AG20443 (cell line): ENCODE measurements around the gene BCL10.
"Not testable (repeated sequence)": the region's sequence is repeated elsewhere in the genome, so short reads cannot be mapped to it uniquely, and the experiment has no call there.

ENCODE experiments used
- DNase-seq: peaks from one replicate; pipeline ENCODE4 v3.0.0; 2012; ENCODE audit warnings: low spot score, mixed read lengths

The BCL10 gene

GRCh38 chr1:85264150-85264549 lies 12.3 kb downstream of the BCL10 start:
- no peak for DNase-seq

GRCh38 chr1:85262985-85263384 lies 13.4 kb downstream of the BCL10 start:
- no peak for DNase-seq

GRCh38 chr1:85259912-85260274 lies 16.5 kb downstream of the BCL10 start:
- peak; percentile 62 for DNase-seq

GRCh38 chr1:85259118-85259911 lies 17.1 kb downstream of the BCL10 start, which contains the start of gene C1orf52:
Gene C1orf52 (minus strand): TSS chr1:85259662. CDS start chr1:85259633, 29 bp downstream.
- DNase-seq = peak; percentile 95

- peak; percentile 21 for DNase-seq
These were observed 17.8 kb downstream of the BCL10 start for GRCh38 chr1:85258536-85259117.

GRCh38 chr1:85249042-85249441 lies 27.4 kb downstream of the BCL10 start:
- not testable (repeated sequence) for DNase-seq

GRCh38 chr1:85245891-85246290 lies 30.5 kb downstream of the BCL10 start:
- DNase-seq = no peak

- no peak for DNase-seq
These were observed 31.0 kb downstream of the BCL10 start for GRCh38 chr1:85245456-85245855.

GRCh38 chr1:85244271-85245061 lies 32.0 kb downstream of the BCL10 start:
- peak; percentile 51 for DNase-seq

GRCh38 chr1:85243372-85243771 lies 33.1 kb downstream of the BCL10 start:
- DNase-seq = no peak

- no peak for DNase-seq
These were observed 35.8 kb downstream of the BCL10 start for GRCh38 chr1:85240643-85241042.

- peak; percentile 54 for DNase-seq
These were observed 36.2 kb downstream of the BCL10 start for GRCh38 chr1:85240174-85240601.

- no peak for DNase-seq
These were observed 38.8 kb downstream of the BCL10 start for GRCh38 chr1:85237613-85238012.

- DNase-seq = peak; percentile 14
These were observed 46.0 kb downstream of the BCL10 start for GRCh38 chr1:85230305-85230977.

- DNase-seq = no peak
These were observed 46.8 kb downstream of the BCL10 start for GRCh38 chr1:85229574-85230097.

- DNase-seq = no peak
These were observed 47.5 kb downstream of the BCL10 start for GRCh38 chr1:85228972-85229371.

GRCh38 chr1:85225624-85226380 lies 50.6 kb downstream of the BCL10 start:
- no peak for DNase-seq

GRCh38 chr1:85224734-85225623 lies 51.5 kb downstream of the BCL10 start:
- no peak for DNase-seq

GRCh38 chr1:85224295-85224694 lies 52.1 kb downstream of the BCL10 start:
- DNase-seq = no peak

- DNase-seq = no peak
These were observed 53.1 kb downstream of the BCL10 start for GRCh38 chr1:85223334-85223733.
